ENCODE data around the gene SESN1. TPM values are rescaled to one million over a fixed set of nuclear protein-coding genes. Genes with fewer than 3 reads are reported as not detected.

The SESN1 gene
- total RNA-seq, 2 experiments from 2014 or later = 10.8 to 13.8 TPM

GRCh38 chr6:109130065-109130464, 35.4 kb upstream of the SESN1 start:
- H4K20me1 ChIP-seq (ENCODE audit: insufficient read depth, low read length) = no peaks in the 10 kb centered on the region
- DNase-seq (ENCODE audit: low spot score) = no peak
- no peak overlapping the region for H2AFZ ChIP-seq (ENCODE audit: low read length)
- H3K9me2 ChIP-seq (ENCODE audit: insufficient read depth, low read length) = no peaks in the 10 kb centered on the region
- H3K4me1 ChIP-seq (ENCODE audit: insufficient read depth, low read length, poor library complexity, severe bottlenecking) = no peaks in the 10 kb centered on the region
- H3K4me3 ChIP-seq (ENCODE audit: low read depth, low read length, poor library complexity, severe bottlenecking) = no peak overlapping the region
- TF ChIP-seq CTCF (conservative IDR thresholded peaks at IDR 0.05; ENCODE audit: low read length) (no peak), EZH2phosphoT487 (IDR thresholded peaks at IDR 0.05; ENCODE audit: borderline replicate concordance, low read depth, low read length) (no peak)
- no peaks in the 10 kb centered on the region for H3K36me3 ChIP-seq (ENCODE audit: insufficient read depth, low read length)
- ChIA-PET CTCF (ENCODE audit: unreplicated experiment) (no interaction called here), POLR2A (no interaction called here)
- intact Hi-C loops (cut with micrococcal nuclease; ENCODE audit: unreplicated experiment) = no loop called here
- no peaks in the 10 kb centered on the region for H3K79me2 ChIP-seq (ENCODE audit: insufficient read depth, low read depth, low read length)
- no peak overlapping the region for H3K4me2 ChIP-seq (ENCODE audit: low read length)
- BruUV-seq (replicated peaks) = no TSS peak
- H3K9me3 ChIP-seq (ENCODE audit: low read length) = no peaks in the 10 kb centered on the region
- no peak overlapping the region for H3K27ac ChIP-seq (ENCODE audit: low read depth, low read length, poor library complexity, severe bottlenecking)

- Histone ChIP-seq H3K4me2 (ENCODE audit: low read length) (no peak overlapping the region), H3K9me2 (ENCODE audit: insufficient read depth, low read length) (no peaks in the 10 kb centered on the region), H3K4me1 (ENCODE audit: insufficient read depth, low read length, poor library complexity, severe bottlenecking) (peaks cover 11% of the 10 kb centered on the region), H3K9me3 (ENCODE audit: low read length) (no peaks in the 10 kb centered on the region), H3K79me2 (ENCODE audit: insufficient read depth, low read depth, low read length) (0 out of 2 replicates have a peak, but pooled peaks cover 8% of the 10 kb centered on the region), H3K36me3 (ENCODE audit: insufficient read depth, low read length) (no peaks in the 10 kb centered on the region; the same call in 1 of the 2 replicates), H4K20me1 (ENCODE audit: insufficient read depth, low read length) (no peaks in the 10 kb centered on the region), H3K27ac (ENCODE audit: low read depth, low read length, poor library complexity, severe bottlenecking) (no peak overlapping the region), H3K4me3 (ENCODE audit: low read depth, low read length, poor library complexity, severe bottlenecking) (no peak overlapping the region), H2AFZ (ENCODE audit: low read length) (no peak overlapping the region)
- POLR2A ChIA-PET = no interaction called here
- no TSS peak for BruUV-seq (replicated peaks)
- CTCF ChIA-PET (ENCODE audit: unreplicated experiment) = no interaction called here
- DNase-seq (ENCODE audit: low spot score) = no peak
- intact Hi-C loops (cut with micrococcal nuclease; ENCODE audit: unreplicated experiment) = no loop called here
- TF ChIP-seq CTCF (conservative IDR thresholded peaks at IDR 0.05; ENCODE audit: low read length) = no peak
- TF ChIP-seq EZH2phosphoT487 (IDR thresholded peaks at IDR 0.05; ENCODE audit: borderline replicate concordance, low read depth, low read length) = no peak
Observed at GRCh38 chr6:109125504-109125903, 30.9 kb upstream of the SESN1 start.

- no peak overlapping the region for H2AFZ ChIP-seq (ENCODE audit: low read length)
- H3K79me2 ChIP-seq (ENCODE audit: insufficient read depth, low read depth, low read length) = 0 out of 2 replicates have a peak, but pooled peaks cover 8% of the 10 kb centered on the region
- no peaks in the 10 kb centered on the region for H3K9me2 ChIP-seq (ENCODE audit: insufficient read depth, low read length)
- no peaks in the 10 kb centered on the region for H4K20me1 ChIP-seq (ENCODE audit: insufficient read depth, low read length)
- TF ChIP-seq EZH2phosphoT487 (IDR thresholded peaks at IDR 0.05; ENCODE audit: borderline replicate concordance, low read depth, low read length) (no peak), CTCF (conservative IDR thresholded peaks at IDR 0.05; ENCODE audit: low read length) (no peak)
- DNase-seq (ENCODE audit: low spot score) = no peak
- H3K4me3 ChIP-seq (ENCODE audit: low read depth, low read length, poor library complexity, severe bottlenecking) = no peak overlapping the region
- no peaks in the 10 kb centered on the region for H3K9me3 ChIP-seq (ENCODE audit: low read length)
- ChIA-PET CTCF (ENCODE audit: unreplicated experiment) (interaction anchor here (0.6 kb wide), 1 partner anchor 59 kb away, joined by 5 read pairs; no protein-coding TSS in a partner anchor), POLR2A (no interaction called here)
- intact Hi-C loops (cut with micrococcal nuclease; ENCODE audit: unreplicated experiment) = no loop called here
- H3K4me1 ChIP-seq (ENCODE audit: insufficient read depth, low read length, poor library complexity, severe bottlenecking) = peaks cover 23% of the 10 kb centered on the region
- no peak overlapping the region for H3K4me2 ChIP-seq (ENCODE audit: low read length)
- no peaks in the 10 kb centered on the region; the same call in 1 of the 2 replicates for H3K36me3 ChIP-seq (ENCODE audit: insufficient read depth, low read length)
- H3K27ac ChIP-seq (ENCODE audit: low read depth, low read length, poor library complexity, severe bottlenecking) = no peak overlapping the region
- no TSS peak for BruUV-seq (replicated peaks)
Observed at GRCh38 chr6:109124219-109124618, 29.6 kb upstream of the SESN1 start.

Data from OCI-LY7 (cell line).